ENCODE results near the gene TMEM47.

The TMEM47 gene

DNA sequence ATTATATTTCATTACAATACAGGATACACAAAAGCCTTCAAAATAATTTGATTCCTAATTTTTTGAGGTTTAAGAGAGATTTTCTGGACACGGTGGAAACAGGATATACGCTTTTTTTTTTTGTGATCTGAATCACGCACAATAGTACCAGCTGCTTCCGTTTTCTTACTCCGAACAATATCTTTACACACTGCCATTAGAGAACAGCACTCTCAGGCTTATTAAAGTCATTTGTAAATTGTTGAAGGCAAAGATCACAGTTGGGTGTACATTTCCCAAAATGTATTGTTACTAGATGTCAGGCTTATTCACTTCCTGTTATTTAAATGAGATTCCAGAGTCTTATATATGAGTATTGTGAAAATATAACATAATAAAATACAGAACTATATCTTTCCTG lies 71.5 kb downstream of the TMEM47 start:
- no peak for TF ChIP-seq CEBPB (IDR thresholded peaks at IDR 0.05)
- no peak for TF ChIP-seq CREB1 (IDR thresholded peaks at IDR 0.05; ENCODE audit: low read depth)
- TF ChIP-seq RAD21 (IDR thresholded peaks at IDR 0.05; ENCODE audit: low read depth), result no peak
- no peak for TF ChIP-seq ZBTB7A (IDR thresholded peaks at IDR 0.05; ENCODE audit: low read depth)
- no peak for TF ChIP-seq YY1 (IDR thresholded peaks at IDR 0.05; ENCODE audit: low read depth)
- TF ChIP-seq USF1 (IDR thresholded peaks at IDR 0.05), result no peak

DNA sequence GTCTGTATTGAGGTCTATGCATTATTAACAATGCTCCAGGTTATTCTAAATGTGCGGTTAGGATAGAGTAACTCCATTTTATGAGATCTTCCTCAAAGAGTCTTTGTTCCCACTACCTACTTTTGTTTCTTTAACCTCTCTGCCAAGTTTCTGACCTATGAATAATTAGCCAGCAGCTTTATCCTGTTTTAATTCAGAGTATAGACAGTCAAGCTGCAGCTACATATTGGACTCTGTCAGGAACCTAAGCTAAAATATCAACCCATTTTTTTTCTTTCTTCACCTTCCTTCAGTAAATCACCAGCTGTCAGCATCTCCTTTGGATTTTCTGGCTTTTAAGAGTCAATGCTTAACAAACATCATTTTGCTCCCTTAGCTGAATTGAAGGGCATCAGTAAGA lies 72.3 kb downstream of the TMEM47 start:
- no peak for TF ChIP-seq EGR1 (IDR thresholded peaks at IDR 0.05)
- TF ChIP-seq YY1 (IDR thresholded peaks at IDR 0.05; ENCODE audit: low read depth), result no peak
- no peak for TF ChIP-seq TAF1 (IDR thresholded peaks at IDR 0.05; ENCODE audit: low read depth)
- TF ChIP-seq USF1 (IDR thresholded peaks at IDR 0.05), result no peak
- TF ChIP-seq CEBPB (IDR thresholded peaks at IDR 0.05), result no peak
- TF ChIP-seq, protein P1, sequence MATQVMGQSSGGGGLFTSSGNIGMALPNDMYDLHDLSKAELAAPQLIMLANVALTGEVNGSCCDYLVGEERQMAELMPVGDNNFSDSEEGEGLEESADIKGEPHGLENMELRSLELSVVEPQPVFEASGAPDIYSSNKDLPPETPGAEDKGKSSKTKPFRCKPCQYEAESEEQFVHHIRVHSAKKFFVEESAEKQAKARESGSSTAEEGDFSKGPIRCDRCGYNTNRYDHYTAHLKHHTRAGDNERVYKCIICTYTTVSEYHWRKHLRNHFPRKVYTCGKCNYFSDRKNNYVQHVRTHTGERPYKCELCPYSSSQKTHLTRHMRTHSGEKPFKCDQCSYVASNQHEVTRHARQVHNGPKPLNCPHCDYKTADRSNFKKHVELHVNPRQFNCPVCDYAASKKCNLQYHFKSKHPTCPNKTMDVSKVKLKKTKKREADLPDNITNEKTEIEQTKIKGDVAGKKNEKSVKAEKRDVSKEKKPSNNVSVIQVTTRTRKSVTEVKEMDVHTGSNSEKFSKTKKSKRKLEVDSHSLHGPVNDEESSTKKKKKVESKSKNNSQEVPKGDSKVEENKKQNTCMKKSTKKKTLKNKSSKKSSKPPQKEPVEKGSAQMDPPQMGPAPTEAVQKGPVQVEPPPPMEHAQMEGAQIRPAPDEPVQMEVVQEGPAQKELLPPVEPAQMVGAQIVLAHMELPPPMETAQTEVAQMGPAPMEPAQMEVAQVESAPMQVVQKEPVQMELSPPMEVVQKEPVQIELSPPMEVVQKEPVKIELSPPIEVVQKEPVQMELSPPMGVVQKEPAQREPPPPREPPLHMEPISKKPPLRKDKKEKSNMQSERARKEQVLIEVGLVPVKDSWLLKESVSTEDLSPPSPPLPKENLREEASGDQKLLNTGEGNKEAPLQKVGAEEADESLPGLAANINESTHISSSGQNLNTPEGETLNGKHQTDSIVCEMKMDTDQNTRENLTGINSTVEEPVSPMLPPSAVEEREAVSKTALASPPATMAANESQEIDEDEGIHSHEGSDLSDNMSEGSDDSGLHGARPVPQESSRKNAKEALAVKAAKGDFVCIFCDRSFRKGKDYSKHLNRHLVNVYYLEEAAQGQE (IDR thresholded peaks at IDR 0.05; ENCODE audit: low read depth), result no peak
- TF ChIP-seq ZBTB7A (IDR thresholded peaks at IDR 0.05; ENCODE audit: low read depth), result no peak
- TF ChIP-seq RAD21 (IDR thresholded peaks at IDR 0.05; ENCODE audit: low read depth), result no peak
- no peak for TF ChIP-seq CREB1 (IDR thresholded peaks at IDR 0.05; ENCODE audit: low read depth)
- no peak for TF ChIP-seq FOXM1 (IDR thresholded peaks at IDR 0.05; ENCODE audit: borderline replicate concordance, low read depth)

- TF ChIP-seq NFIC (IDR thresholded peaks at IDR 0.05) (no peak), EGR1 (IDR thresholded peaks at IDR 0.05) (no peak), USF1 (IDR thresholded peaks at IDR 0.05) (no peak), FOXM1 (IDR thresholded peaks at IDR 0.05; ENCODE audit: borderline replicate concordance, low read depth) (no peak), YY1 (IDR thresholded peaks at IDR 0.05; ENCODE audit: low read depth) (no peak), TEAD4 (IDR thresholded peaks at IDR 0.05) (no peak), MAX (IDR thresholded peaks at IDR 0.05) (no peak), TAF1 (IDR thresholded peaks at IDR 0.05; ENCODE audit: low read depth) (no peak), CEBPB (IDR thresholded peaks at IDR 0.05) (no peak), EP300 (IDR thresholded peaks at IDR 0.05; ENCODE audit: borderline replicate concordance) (no peak), ZBTB7A (IDR thresholded peaks at IDR 0.05; ENCODE audit: low read depth) (no peak), CREB1 (IDR thresholded peaks at IDR 0.05; ENCODE audit: low read depth) (no peak), TCF12 (IDR thresholded peaks at IDR 0.05; ENCODE audit: low read depth) (no peak), RAD21 (IDR thresholded peaks at IDR 0.05; ENCODE audit: low read depth) (no peak)
- TF ChIP-seq, protein P1 (IDR thresholded peaks at IDR 0.05; ENCODE audit: low read depth), result no peak
These were observed 77.0 kb downstream of the TMEM47 start for GRCh38 chrX:34580069-34580468.

DNA sequence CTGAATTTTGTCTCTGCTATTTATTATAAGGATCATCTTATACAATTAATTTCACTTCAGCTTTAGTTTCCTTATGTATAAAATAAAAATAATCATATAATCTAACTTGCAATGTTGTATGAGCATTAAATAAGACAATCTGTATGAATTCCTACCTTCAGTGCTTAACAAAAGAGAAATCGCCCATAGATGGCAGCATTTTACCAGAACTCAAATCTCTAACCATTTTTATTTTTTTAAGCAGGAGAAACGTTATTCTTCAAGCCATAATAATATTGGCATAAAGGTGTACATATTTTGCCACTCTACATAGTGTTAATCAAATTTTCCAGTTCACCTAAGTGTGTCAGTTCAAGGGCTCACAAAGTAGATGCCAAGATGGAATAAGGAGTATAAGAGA lies 78.8 kb downstream of the TMEM47 start:
- TF ChIP-seq ZBTB7A (IDR thresholded peaks at IDR 0.05; ENCODE audit: low read depth) (no peak), FOXM1 (IDR thresholded peaks at IDR 0.05; ENCODE audit: borderline replicate concordance, low read depth) (no peak), CEBPB (IDR thresholded peaks at IDR 0.05) (no peak), EP300 (IDR thresholded peaks at IDR 0.05; ENCODE audit: borderline replicate concordance) (no peak), TCF12 (IDR thresholded peaks at IDR 0.05; ENCODE audit: low read depth) (no peak), RAD21 (IDR thresholded peaks at IDR 0.05; ENCODE audit: low read depth) (peak; percentile 51)
- TF ChIP-seq, protein P1 (IDR thresholded peaks at IDR 0.05; ENCODE audit: low read depth), result no peak

Measured in Ishikawa (cell line).